ENCODE measurements around the gene CATSPER3. TPM values are rescaled to one million over a fixed set of nuclear protein-coding genes. Genes with fewer than 3 reads are reported as not detected.
"Not testable (repeated sequence)": the region's sequence is repeated elsewhere in the genome, so short reads cannot be mapped to it uniquely, and the experiment has no call there.

Gene CATSPER3
- total RNA-seq, 1 donor from 2014 or later = 0.61 TPM

- DNase-seq (ENCODE audit: low spot score) = no peak
Observed at GRCh38 chr5:134969166-134969565, 1.5 kb downstream of the CATSPER3 start.

GRCh38 chr5:134975078-134975715 is 7.5 kb downstream of the CATSPER3 start:
- no peak for DNase-seq (ENCODE audit: low spot score)

- DNase-seq (ENCODE audit: low spot score) = no peak
Observed at GRCh38 chr5:134975843-134976242, 8.1 kb downstream of the CATSPER3 start.

GRCh38 chr5:134976841-134977240 is 9.1 kb downstream of the CATSPER3 start:
- no peak for DNase-seq (ENCODE audit: low spot score)

GRCh38 chr5:134979416-134979815 is 11.7 kb downstream of the CATSPER3 start:
- no peak for DNase-seq (ENCODE audit: low spot score)

- no peak for DNase-seq (ENCODE audit: low spot score)
Observed at GRCh38 chr5:134982230-134982629, 14.5 kb downstream of the CATSPER3 start.

GRCh38 chr5:134989266-134989830 is 21.6 kb downstream of the CATSPER3 start:
- DNase-seq (ENCODE audit: low spot score) = no peak

GRCh38 chr5:134990183-134990582 is 22.5 kb downstream of the CATSPER3 start:
- DNase-seq (ENCODE audit: low spot score) = not testable (repeated sequence)

- no peak for DNase-seq (ENCODE audit: low spot score)
Observed at GRCh38 chr5:134992148-134992547, 24.4 kb downstream of the CATSPER3 start.

- no peak for DNase-seq (ENCODE audit: low spot score)
Observed at GRCh38 chr5:134993161-134993560, 25.5 kb downstream of the CATSPER3 start.

GRCh38 chr5:134994560-134995156 is 27.0 kb downstream of the CATSPER3 start:
- no peak for DNase-seq (ENCODE audit: low spot score)

GRCh38 chr5:134995850-134996402 is 28.2 kb downstream of the CATSPER3 start:
- peak; percentile 59 for DNase-seq (ENCODE audit: low spot score)

GRCh38 chr5:134997015-134997414 is 29.3 kb downstream of the CATSPER3 start:
- DNase-seq (ENCODE audit: low spot score) = peak; percentile 83

GRCh38 chr5:134998068-134998467 is 30.4 kb downstream of the CATSPER3 start:
- DNase-seq (ENCODE audit: low spot score) = not testable (repeated sequence)

GRCh38 chr5:135004376-135004775 is 36.7 kb downstream of the CATSPER3 start:
- peak; percentile 72 for DNase-seq (ENCODE audit: low spot score)

- peak; percentile 75 for DNase-seq (ENCODE audit: low spot score)
Observed at GRCh38 chr5:135005076-135005475, 37.4 kb downstream of the CATSPER3 start.

GRCh38 chr5:135007305-135007704 is 39.6 kb downstream of the CATSPER3 start:
- DNase-seq (ENCODE audit: low spot score) = peak; percentile 71

GRCh38 chr5:135007749-135008363 is 40.1 kb downstream of the CATSPER3 start:
- peak; percentile 68 for DNase-seq (ENCODE audit: low spot score)

- DNase-seq (ENCODE audit: low spot score) = no peak
Observed at GRCh38 chr5:135008556-135008955, 40.8 kb downstream of the CATSPER3 start.

- DNase-seq (ENCODE audit: low spot score) = peak; percentile 81
Observed at GRCh38 chr5:135008981-135009735, 41.5 kb downstream of the CATSPER3 start.
